ENCODE results near the gene TANK.
A peak's percentile ranks its signal among the peaks of the same experiment; 100 is the strongest.

TANK gene

DNA sequence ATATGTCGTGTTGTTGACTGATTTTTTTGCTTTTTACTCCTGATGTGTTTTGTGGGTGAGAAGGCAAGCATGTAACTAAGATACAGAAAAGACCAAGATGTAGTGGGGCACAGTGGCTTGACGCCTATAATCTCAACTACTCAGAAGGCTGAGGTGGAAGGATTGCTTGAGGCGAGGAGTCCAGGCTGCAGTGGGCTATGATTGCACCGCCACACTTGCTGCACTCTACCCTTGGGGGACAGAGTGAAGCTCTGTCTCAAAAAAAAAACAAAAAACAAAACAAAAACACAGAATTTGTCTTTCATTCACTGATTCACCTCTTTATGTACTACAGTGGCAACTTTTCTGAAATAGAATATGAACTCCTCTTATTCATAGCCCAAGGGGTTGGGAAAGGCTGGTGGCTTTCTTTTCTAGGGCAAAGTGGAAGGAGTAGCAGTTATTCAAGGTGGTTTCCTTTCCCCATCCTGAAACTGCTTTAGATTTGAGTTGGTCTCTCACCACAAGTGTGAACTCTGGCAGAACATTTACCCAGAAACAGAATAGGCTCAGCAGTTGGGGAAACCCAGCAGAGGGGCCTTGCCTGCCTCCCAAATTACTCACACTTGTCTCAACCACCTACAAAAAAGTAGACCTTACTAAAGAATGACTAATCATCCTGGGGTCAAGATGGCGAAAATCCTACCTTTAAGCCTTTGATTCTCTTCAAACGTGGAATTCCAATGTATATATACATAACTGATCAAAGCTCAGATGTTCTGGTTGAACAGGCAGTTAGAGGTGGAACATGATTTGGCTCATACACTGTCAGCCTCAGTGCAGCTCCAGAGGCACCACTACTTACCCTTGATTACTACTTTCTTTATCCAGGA is 6.5 kb downstream of the TANK start:
- H3K4me3 ChIP-seq (ENCODE audit: low read length, poor library complexity, severe bottlenecking) = peak overlapping the region; percentile 8
- H3K4me1 ChIP-seq (ENCODE audit: insufficient read depth, low read length, poor library complexity, severe bottlenecking) = peaks cover 64% of the 10 kb centered on the region
- peaks cover 41% of the 10 kb centered on the region for H4K20me1 ChIP-seq (ENCODE audit: insufficient read depth, low read length, poor library complexity, severe bottlenecking)
- H3K4me2 ChIP-seq (ENCODE audit: low read depth, low read length, poor library complexity, severe bottlenecking) = peak overlapping the region; percentile 31
- no peak overlapping the region for H3K9ac ChIP-seq (ENCODE audit: low read depth, low read length, poor library complexity, severe bottlenecking)
- TF ChIP-seq, protein P1, sequence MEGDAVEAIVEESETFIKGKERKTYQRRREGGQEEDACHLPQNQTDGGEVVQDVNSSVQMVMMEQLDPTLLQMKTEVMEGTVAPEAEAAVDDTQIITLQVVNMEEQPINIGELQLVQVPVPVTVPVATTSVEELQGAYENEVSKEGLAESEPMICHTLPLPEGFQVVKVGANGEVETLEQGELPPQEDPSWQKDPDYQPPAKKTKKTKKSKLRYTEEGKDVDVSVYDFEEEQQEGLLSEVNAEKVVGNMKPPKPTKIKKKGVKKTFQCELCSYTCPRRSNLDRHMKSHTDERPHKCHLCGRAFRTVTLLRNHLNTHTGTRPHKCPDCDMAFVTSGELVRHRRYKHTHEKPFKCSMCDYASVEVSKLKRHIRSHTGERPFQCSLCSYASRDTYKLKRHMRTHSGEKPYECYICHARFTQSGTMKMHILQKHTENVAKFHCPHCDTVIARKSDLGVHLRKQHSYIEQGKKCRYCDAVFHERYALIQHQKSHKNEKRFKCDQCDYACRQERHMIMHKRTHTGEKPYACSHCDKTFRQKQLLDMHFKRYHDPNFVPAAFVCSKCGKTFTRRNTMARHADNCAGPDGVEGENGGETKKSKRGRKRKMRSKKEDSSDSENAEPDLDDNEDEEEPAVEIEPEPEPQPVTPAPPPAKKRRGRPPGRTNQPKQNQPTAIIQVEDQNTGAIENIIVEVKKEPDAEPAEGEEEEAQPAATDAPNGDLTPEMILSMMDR (conservative IDR thresholded peaks at IDR 0.05; ENCODE audit: low read length) = no peak
- H3F3A ChIP-seq (ENCODE audit: low read depth) = no peaks in the 10 kb centered on the region
- no peaks in the 10 kb centered on the region for H3K9me3 ChIP-seq (ENCODE audit: insufficient read depth, low read depth, low read length)
- H3K27me3 ChIP-seq (ENCODE audit: insufficient read depth, low read length, poor library complexity, severe bottlenecking) = no peaks in the 10 kb centered on the region
- H3K9me2 ChIP-seq (replicated peaks; ENCODE audit: low read depth, low read length) = no peaks in the 10 kb centered on the region
- peaks cover 6% of the 10 kb centered on the region; the same call in 1 of the 2 replicates for H3K36me3 ChIP-seq (ENCODE audit: insufficient read depth, low read length)
- no peak overlapping the region for H2AFZ ChIP-seq (ENCODE audit: low read length)
- peaks cover 37% of the 10 kb centered on the region for H3K79me2 ChIP-seq (ENCODE audit: insufficient read depth, low read length)

DNA sequence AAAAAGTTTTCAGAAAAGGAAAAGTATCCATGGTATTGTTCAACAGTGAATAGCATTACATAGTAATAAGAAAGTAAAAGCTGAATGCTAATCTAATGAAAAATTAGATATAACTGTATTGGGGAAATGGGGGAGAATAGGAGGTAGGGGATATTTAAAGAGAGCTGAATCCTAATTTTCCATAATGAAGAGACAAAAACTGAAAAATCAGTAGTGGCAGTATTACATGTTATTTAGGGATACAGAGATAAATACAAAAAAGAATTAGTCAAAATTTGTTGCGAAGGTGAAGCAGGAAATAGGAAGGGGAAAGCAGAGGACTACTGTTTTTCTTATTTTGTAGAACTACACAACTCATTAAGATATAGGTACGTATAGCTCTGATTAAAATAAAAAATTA is 9.1 kb downstream of the TANK start:
- no peak for TF ChIP-seq EZH2phosphoT487 (IDR thresholded peaks at IDR 0.05; ENCODE audit: borderline replicate concordance)
- TF ChIP-seq, protein P1 (conservative IDR thresholded peaks at IDR 0.05; ENCODE audit: low read length) = no peak
- Histone ChIP-seq H3K27me3 (ENCODE audit: insufficient read depth, low read length, poor library complexity, severe bottlenecking) (no peaks in the 10 kb centered on the region), H3K4me2 (ENCODE audit: low read depth, low read length, poor library complexity, severe bottlenecking) (no peak overlapping the region), H3K9ac (ENCODE audit: low read depth, low read length, poor library complexity, severe bottlenecking) (no peak overlapping the region), H2AFZ (ENCODE audit: low read length) (no peak overlapping the region), H3K4me1 (ENCODE audit: insufficient read depth, low read length, poor library complexity, severe bottlenecking) (peaks cover 39% of the 10 kb centered on the region), H3K9me2 (replicated peaks; ENCODE audit: low read depth, low read length) (no peaks in the 10 kb centered on the region), H3K9me3 (ENCODE audit: insufficient read depth, low read depth, low read length) (no peaks in the 10 kb centered on the region), H4K20me1 (ENCODE audit: insufficient read depth, low read length, poor library complexity, severe bottlenecking) (peaks cover 22% of the 10 kb centered on the region), H3K79me2 (ENCODE audit: insufficient read depth, low read length) (peaks cover 18% of the 10 kb centered on the region), H3K36me3 (ENCODE audit: insufficient read depth, low read length) (no peaks in the 10 kb centered on the region), H3F3A (ENCODE audit: low read depth) (no peaks in the 10 kb centered on the region), H3K4me3 (ENCODE audit: low read length, poor library complexity, severe bottlenecking) (no peak overlapping the region)

DNA sequence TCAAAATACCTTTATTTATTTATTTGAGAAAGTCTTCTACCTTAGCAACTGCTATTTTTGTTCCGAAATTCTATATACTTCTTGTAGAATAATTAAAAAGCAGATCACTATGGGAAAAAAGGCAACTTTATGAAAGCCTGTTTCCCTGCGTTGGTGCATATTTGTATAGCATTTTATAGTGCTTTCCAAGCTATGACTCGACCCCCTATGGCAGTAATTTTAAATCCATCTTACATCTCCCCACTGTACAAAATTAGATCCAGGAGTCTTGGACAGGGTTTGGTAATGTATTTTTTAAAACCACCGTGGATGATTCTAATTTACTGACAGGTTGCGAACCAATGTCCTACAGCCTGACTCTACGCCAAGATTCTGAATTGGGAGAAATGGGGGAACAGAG is 10.1 kb downstream of the TANK start:
- Histone ChIP-seq H3K36me3 (ENCODE audit: insufficient read depth, low read length) (no peaks in the 10 kb centered on the region), H3K27me3 (ENCODE audit: insufficient read depth, low read length, poor library complexity, severe bottlenecking) (no peaks in the 10 kb centered on the region), H3K9me3 (ENCODE audit: insufficient read depth, low read depth, low read length) (no peaks in the 10 kb centered on the region), H3F3A (ENCODE audit: low read depth) (no peaks in the 10 kb centered on the region), H3K9me2 (replicated peaks; ENCODE audit: low read depth, low read length) (no peaks in the 10 kb centered on the region), H3K4me2 (ENCODE audit: low read depth, low read length, poor library complexity, severe bottlenecking) (no peak overlapping the region), H4K20me1 (ENCODE audit: insufficient read depth, low read length, poor library complexity, severe bottlenecking) (peaks cover 22% of the 10 kb centered on the region), H3K4me1 (ENCODE audit: insufficient read depth, low read length, poor library complexity, severe bottlenecking) (peaks cover 31% of the 10 kb centered on the region), H2AFZ (ENCODE audit: low read length) (no peak overlapping the region), H3K9ac (ENCODE audit: low read depth, low read length, poor library complexity, severe bottlenecking) (no peak overlapping the region), H3K79me2 (ENCODE audit: insufficient read depth, low read length) (peaks cover 10% of the 10 kb centered on the region; the same call in 1 of the 2 replicates), H3K4me3 (ENCODE audit: low read length, poor library complexity, severe bottlenecking) (no peak overlapping the region)
- TF ChIP-seq, protein P1 (conservative IDR thresholded peaks at IDR 0.05; ENCODE audit: low read length) = no peak
- no peak for TF ChIP-seq EZH2phosphoT487 (IDR thresholded peaks at IDR 0.05; ENCODE audit: borderline replicate concordance)
